AG09309 (cell line): Measurements from ENCODE around the gene EFCAB5.
A peak's percentile ranks its signal among the peaks of the same experiment; 100 is the strongest.
"Not testable (repeated sequence)": the region's sequence is repeated elsewhere in the genome, so short reads cannot be mapped to it uniquely, and the experiment has no call there.

ENCODE experiments used
- DNase-seq: peaks from one replicate; pipeline ENCODE4 v3.0.0-alpha.2; 2010; ENCODE audit warnings: low read depth
- H3K4me3 ChIP-seq: 2 replicates; pipeline ENCODE4 v1.5.1; 2011; ENCODE audit warnings: mild to moderate bottlenecking, low read depth, low read length, moderate library complexity; ENCODE audit not compliant: control insufficient read depth
- CTCF ChIP-seq: IDR thresholded peaks from 2 replicates; pipeline ENCODE4 v1.5.1; 2011; ENCODE audit warnings: mild to moderate bottlenecking, low read depth, low read length, inconsistent platforms; ENCODE audit not compliant: insufficient read depth, control insufficient read depth; ENCODE audit errors: missing control alignments

Gene EFCAB5

GRCh38 chr17:29936724-29937123 lies 4.7 kb upstream of the EFCAB5 start:
- no peak for DNase-seq
- no peak for TF ChIP-seq CTCF
- H3K4me3 ChIP-seq: no peak overlapping the region

- no peak overlapping the region for H3K4me3 ChIP-seq
- TF ChIP-seq CTCF: no peak
- no peak for DNase-seq
Measured at GRCh38 chr17:29945281-29945680, 3.8 kb downstream of the EFCAB5 start.

GRCh38 chr17:29948448-29949215 lies 7.2 kb downstream of the EFCAB5 start:
- no peak for TF ChIP-seq CTCF
- no peak overlapping the region for H3K4me3 ChIP-seq
- DNase-seq: no peak

- H3K4me3 ChIP-seq: no peak overlapping the region
- no peak for DNase-seq
- TF ChIP-seq CTCF: no peak
Measured at GRCh38 chr17:29949696-29950095, 8.3 kb downstream of the EFCAB5 start.

- peak; percentile 21 for TF ChIP-seq CTCF
- no peak for DNase-seq
Measured at GRCh38 chr17:29954405-29954804, 13.0 kb downstream of the EFCAB5 start.

GRCh38 chr17:29956225-29956624 lies 14.8 kb downstream of the EFCAB5 start:
- no peak for TF ChIP-seq CTCF
- DNase-seq: no peak
- H3K4me3 ChIP-seq: no peak overlapping the region

More at GRCh38 chr17:29954405-29954804, 13.0 kb downstream of the EFCAB5 start:
- H3K4me3 ChIP-seq: no peak overlapping the region

GRCh38 chr17:29957488-29957887 lies 16.1 kb downstream of the EFCAB5 start:
- DNase-seq: not testable (repeated sequence)

More at GRCh38 chr17:29957488-29957887, 16.1 kb downstream of the EFCAB5 start:
- not testable (repeated sequence) for H3K4me3 ChIP-seq
